Osteocyte (in vitro differentiated cells): ENCODE data around the gene KCNK13. TPM values are rescaled to one million over a fixed set of nuclear protein-coding genes. Genes with fewer than 3 reads are reported as not detected.
"Not testable (repeated sequence)": the region's sequence is repeated elsewhere in the genome, so short reads cannot be mapped to it uniquely, and the experiment has no call there.

Experiments used
- DNase-seq: peaks from one replicate; pipeline ENCODE4 v3.0.0; 2021; ENCODE audit warnings: mixed read lengths; ENCODE audit not compliant: unreplicated experiment; ENCODE audit errors: extremely low spot score
- H3K27ac Mint-ChIP-seq: one replicate; pipeline ENCODE4 v1.8.0; 2021; ENCODE audit warnings: mild to moderate bottlenecking, mixed read lengths; ENCODE audit not compliant: unreplicated experiment
- H3K27me3 Mint-ChIP-seq: one replicate; pipeline ENCODE4 v1.8.0; 2021; ENCODE audit warnings: mixed read lengths; ENCODE audit not compliant: unreplicated experiment
- H3K36me3 Mint-ChIP-seq: one replicate; pipeline ENCODE4 v1.8.0; 2021; ENCODE audit warnings: mixed read lengths; ENCODE audit not compliant: unreplicated experiment
- H3K4me1 Mint-ChIP-seq: one replicate; pipeline ENCODE4 v1.8.0; 2021; ENCODE audit warnings: mixed read lengths; ENCODE audit not compliant: unreplicated experiment
- H3K4me3 Mint-ChIP-seq: one replicate; pipeline ENCODE4 v1.8.0; 2021; ENCODE audit warnings: mild to moderate bottlenecking, moderate library complexity, mixed read lengths; ENCODE audit not compliant: unreplicated experiment
- H3K9me3 Mint-ChIP-seq: one replicate; pipeline ENCODE4 v1.8.0; 2021; ENCODE audit warnings: mixed read lengths; ENCODE audit not compliant: unreplicated experiment
- long read RNA-seq: library from polyadenylated mRNA; unstranded; transcript quantifications from one replicate; pipeline ENCODE4 v2.0.0, GENCODE V29; 2021
- total RNA-seq: library from RNA; stranded (reverse); gene quantifications from 2 replicates; pipeline ENCODE4 v1.2.1, GENCODE V29; 2021
- TF ChIP-seq, protein P1 (sequence below): fragments of 200-600 bp; sonication (generic); IDR thresholded peaks from 2 replicates; pipeline ENCODE4 v1.5.0; 2021; ENCODE audit warnings: antibody characterized with exemption, mild to moderate bottlenecking, moderate library complexity

The KCNK13 gene
- total RNA-seq, result not detected in 2 replicates
- long read RNA-seq, result 0 reads

DNA sequence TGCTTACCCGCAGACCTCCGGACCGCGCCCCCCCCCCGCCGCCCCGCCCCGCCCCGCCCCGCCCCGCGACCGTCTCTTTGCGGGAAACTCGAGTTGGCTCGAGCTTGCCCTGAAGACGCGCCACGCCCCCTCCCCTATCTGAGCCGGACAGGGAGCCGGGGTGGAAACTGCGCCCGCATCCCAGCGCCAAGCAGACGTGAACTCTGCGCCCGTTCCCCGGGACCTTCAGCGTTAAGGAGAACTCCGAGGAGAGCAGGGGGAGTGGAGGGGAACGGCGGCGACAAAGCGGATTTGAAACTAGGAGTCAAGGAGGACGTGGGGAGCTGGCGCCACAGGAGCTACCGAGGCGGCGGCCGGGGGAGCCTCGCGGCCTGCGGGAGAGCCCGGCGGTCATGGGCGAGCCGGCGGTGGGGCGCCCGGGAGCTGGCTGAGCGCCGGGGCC lies at the start of gene KCNK13:
Gene KCNK13 (plus strand): TSS at position 310 of the 442 bp plus-strand sequence. CDS start 212 bp downstream, outside the sequence.
- Mint-ChIP-seq H3K27ac (no peak within 1 kb of the TSS), H3K4me1 (peaks cover 18% of the 10 kb centered on the region), H3K27me3 (peaks cover 68% of the 10 kb centered on the region), H3K9me3 (peaks cover 7% of the 10 kb centered on the region), H3K36me3 (no peaks in the 10 kb centered on the region), H3K4me3 (peak within 1 kb of the TSS; percentile 71)
- DNase-seq, result no peak
- TF ChIP-seq, protein P1, sequence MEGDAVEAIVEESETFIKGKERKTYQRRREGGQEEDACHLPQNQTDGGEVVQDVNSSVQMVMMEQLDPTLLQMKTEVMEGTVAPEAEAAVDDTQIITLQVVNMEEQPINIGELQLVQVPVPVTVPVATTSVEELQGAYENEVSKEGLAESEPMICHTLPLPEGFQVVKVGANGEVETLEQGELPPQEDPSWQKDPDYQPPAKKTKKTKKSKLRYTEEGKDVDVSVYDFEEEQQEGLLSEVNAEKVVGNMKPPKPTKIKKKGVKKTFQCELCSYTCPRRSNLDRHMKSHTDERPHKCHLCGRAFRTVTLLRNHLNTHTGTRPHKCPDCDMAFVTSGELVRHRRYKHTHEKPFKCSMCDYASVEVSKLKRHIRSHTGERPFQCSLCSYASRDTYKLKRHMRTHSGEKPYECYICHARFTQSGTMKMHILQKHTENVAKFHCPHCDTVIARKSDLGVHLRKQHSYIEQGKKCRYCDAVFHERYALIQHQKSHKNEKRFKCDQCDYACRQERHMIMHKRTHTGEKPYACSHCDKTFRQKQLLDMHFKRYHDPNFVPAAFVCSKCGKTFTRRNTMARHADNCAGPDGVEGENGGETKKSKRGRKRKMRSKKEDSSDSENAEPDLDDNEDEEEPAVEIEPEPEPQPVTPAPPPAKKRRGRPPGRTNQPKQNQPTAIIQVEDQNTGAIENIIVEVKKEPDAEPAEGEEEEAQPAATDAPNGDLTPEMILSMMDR, result no peak

DNA sequence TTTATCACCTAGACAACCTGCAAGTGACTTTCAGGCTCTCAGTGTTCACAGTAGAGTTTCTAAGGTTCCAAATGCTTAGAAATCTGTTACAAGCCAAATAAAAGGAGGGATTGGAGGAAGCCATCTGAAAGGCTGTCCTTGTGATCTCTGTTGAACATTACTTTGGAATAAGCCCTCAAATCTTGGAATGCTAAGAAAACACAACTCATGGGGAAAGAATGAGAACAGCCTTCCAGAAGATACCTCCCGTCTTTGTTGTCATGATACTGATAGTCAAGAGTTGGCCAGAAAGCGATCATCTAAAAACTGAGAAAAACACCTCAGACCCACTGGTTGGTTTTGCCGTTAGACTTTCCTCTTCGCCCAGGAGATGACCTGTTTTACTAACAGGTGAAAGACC lies 44.4 kb upstream of the KCNK13 start:
- TF ChIP-seq, protein P1, result no peak

DNA sequence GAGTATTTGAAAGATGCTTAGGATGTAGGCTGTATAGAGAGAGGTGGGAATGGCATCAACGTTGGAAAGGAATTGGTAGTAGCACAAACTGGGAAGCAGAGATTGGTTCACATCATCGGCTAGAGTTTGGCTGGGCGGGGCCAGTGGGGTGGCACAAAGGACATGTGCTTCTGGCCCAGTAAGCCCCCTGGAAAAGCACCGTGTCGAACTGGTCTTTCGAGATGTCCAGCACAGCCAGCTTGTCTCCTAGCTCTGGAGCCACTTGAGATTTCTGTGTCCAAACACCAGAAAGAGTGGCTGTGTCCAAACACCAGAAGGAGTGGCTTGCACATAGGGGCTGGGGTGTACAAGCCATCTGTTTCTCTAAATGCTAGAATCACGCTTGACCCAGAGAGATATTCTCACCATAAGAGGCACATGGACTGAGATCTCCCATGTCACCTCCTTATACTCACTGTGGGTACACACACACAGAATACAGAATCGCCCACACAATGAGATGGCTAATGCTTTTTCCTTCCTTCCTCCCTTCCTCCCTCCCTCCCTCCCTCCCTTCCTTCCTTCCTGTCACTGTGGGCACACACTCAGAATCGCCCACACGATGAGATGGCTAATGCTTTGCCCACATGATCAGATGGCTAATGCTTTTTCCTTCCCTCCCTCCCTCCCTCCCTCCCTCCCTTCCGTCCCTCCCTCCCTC lies 41.8 kb upstream of the KCNK13 start:
- no peak overlapping the region for H3K27ac Mint-ChIP-seq
- no peak overlapping the region for H3K4me3 Mint-ChIP-seq
- no peak for DNase-seq
- H3K4me1 Mint-ChIP-seq, result peaks cover 3% of the 10 kb centered on the region
- peaks cover 20% of the 10 kb centered on the region for H3K36me3 Mint-ChIP-seq
- H3K9me3 Mint-ChIP-seq, result no peaks in the 10 kb centered on the region
- H3K27me3 Mint-ChIP-seq, result no peaks in the 10 kb centered on the region
- TF ChIP-seq, protein P1, result no peak

More for the DNA sequence above, 44.4 kb upstream of the KCNK13 start:
- Mint-ChIP-seq H3K4me1 (peaks cover 3% of the 10 kb centered on the region), H3K27ac (no peak overlapping the region), H3K9me3 (no peaks in the 10 kb centered on the region), H3K27me3 (no peaks in the 10 kb centered on the region), H3K4me3 (no peak overlapping the region), H3K36me3 (peaks cover 18% of the 10 kb centered on the region)
- DNase-seq, result no peak

DNA sequence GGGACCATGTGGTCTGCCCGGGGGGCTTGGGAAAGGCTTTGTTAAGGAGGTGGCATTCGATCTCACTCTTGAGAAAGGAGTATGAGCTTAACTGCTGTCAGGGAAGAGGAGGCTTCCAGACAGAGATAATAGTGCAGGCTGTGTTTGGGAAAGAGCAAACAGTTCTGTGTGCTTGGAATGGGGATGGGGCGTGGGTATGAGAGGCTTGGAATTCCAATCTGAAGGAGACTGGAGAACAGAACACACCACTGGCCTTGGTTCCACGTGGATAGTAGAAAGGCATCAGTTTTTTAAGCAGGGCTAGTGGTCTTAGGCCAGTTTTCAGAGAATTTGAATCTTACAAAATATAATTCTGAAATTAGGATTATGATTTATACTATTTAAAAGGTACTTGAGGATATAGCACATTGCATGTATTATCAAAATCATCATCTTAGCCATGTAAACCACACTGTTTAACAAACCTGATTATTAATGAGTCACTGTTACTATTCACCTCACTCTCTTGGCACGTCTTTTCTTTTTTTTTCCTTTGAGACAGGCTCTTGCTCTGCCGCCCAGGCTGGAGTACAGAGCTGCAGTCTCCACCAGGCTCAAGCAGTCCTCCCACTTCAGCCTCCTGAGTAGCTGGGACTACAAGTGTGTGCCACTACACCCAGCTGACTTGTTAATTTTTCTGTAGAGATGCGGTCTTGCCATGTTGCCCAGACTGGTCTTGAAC lies 38.5 kb upstream of the KCNK13 start:
- no peak for DNase-seq
- Mint-ChIP-seq H3K36me3 (peaks cover 24% of the 10 kb centered on the region), H3K27me3 (no peaks in the 10 kb centered on the region), H3K4me1 (no peaks in the 10 kb centered on the region), H3K27ac (no peak overlapping the region), H3K4me3 (no peak overlapping the region), H3K9me3 (no peaks in the 10 kb centered on the region)
- TF ChIP-seq, protein P1, result no peak

DNA sequence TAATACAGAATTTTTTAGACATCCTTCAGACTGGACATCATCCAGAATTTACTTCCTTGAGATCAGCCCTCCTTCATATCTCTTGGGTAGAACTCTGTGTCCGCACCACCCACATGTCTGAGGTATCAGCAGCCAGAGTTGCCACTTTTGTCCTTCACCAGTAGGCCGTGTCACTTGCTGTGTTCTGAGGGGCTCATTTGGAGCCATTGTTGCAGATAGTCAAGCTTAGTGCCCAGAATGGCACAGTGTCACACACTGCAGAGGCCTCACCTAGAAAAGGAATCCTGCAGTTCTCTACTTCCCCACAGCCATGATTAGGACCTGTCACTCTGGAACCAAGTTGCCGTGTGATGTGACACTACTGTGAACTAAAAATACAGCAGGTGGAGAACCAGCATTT lies 36.9 kb upstream of the KCNK13 start:
- H3K36me3 Mint-ChIP-seq, result peaks cover 20% of the 10 kb centered on the region

DNA sequence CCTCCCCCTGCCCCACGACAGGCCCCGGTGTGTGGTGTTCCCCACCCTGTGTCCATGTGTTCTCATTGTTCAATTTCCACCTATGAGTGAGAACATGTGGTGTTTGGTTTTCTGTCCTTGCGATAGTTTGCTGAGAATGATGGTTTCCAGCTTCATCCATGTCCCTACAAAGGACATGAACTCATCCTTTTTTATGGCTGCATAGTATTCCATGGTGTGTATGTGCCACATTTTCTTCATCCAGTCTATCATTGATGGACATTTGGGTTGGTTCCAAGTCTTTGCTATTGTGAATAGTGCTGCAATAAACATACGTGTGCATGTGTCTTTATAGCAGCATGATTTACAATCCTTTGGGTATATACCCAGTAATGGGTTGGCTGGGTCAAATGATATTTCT lies 35.2 kb upstream of the KCNK13 start:
- not testable (repeated sequence) for H3K4me1 Mint-ChIP-seq, H3K4me3 Mint-ChIP-seq, H3K27ac Mint-ChIP-seq, DNase-seq, H3K27me3 Mint-ChIP-seq, H3K9me3 Mint-ChIP-seq
- peaks cover 21% of the 10 kb centered on the region for H3K36me3 Mint-ChIP-seq

More for the DNA sequence above, 36.9 kb upstream of the KCNK13 start:
- Mint-ChIP-seq H3K4me1 (no peaks in the 10 kb centered on the region), H3K9me3 (no peaks in the 10 kb centered on the region), H3K27me3 (no peaks in the 10 kb centered on the region), H3K27ac (no peak overlapping the region), H3K4me3 (no peak overlapping the region)
- TF ChIP-seq, protein P1, result no peak
- no peak for DNase-seq
